SH-SY5Y (cell line): Measurements from ENCODE around the gene CBLB.

Experiments used
- GATA2 ChIP-seq: IDR thresholded peaks from 2 replicates; pipeline ENCODE4 v1.6.1; 2011; ENCODE audit warnings: mild to moderate bottlenecking, low read depth, low read length
- GATA3 ChIP-seq: IDR thresholded peaks from 2 replicates; pipeline ENCODE4 v1.6.1; 2011; ENCODE audit warnings: low read depth, mild to moderate bottlenecking, low read length, moderate library complexity

GRCh38 chr3:105868742-105869530 is at the start of gene CBLB:
- no peak for TF ChIP-seq GATA2
- no peak for TF ChIP-seq GATA3
